K562 (cell line): ENCODE measurements around the gene ACE. TPM values are rescaled to one million over a fixed set of nuclear protein-coding genes. Genes with fewer than 3 reads are reported as not detected.

Source experiments
- IRF1 ChIP-seq: sonication (generic); formaldehyde crosslinking; IDR thresholded peaks from 2 replicates; pipeline ENCODE4 v1.8.0; 2022; ENCODE audit warnings: missing genetic modification reagents, mild to moderate bottlenecking, borderline replicate concordance
- MGA ChIP-seq: fragments of 450-650 bp; IDR thresholded peaks from 2 replicates; pipeline ENCODE4 v1.6.1; 2016; ENCODE audit warnings: mild to moderate bottlenecking, moderate library complexity
- MIER1 ChIP-seq: fragments of 450-650 bp; IDR thresholded peaks from 2 replicates; pipeline ENCODE4 v1.6.1; 2016; ENCODE audit warnings: antibody characterized with exemption, mild to moderate bottlenecking, low read depth
- NFATC3 ChIP-seq: fragments of 450-650 bp; IDR thresholded peaks from 2 replicates; pipeline ENCODE4 v1.6.1; 2017; ENCODE audit warnings: mild to moderate bottlenecking
- PTTG1 ChIP-seq: fragments of 450-650 bp; IDR thresholded peaks from 2 replicates; pipeline ENCODE4 v1.6.1; 2016; ENCODE audit warnings: low read depth, mild to moderate bottlenecking, missing genetic modification characterization, missing compliant biosample characterization
- SNIP1 ChIP-seq: fragments of 450-650 bp; IDR thresholded peaks from 2 replicates; pipeline ENCODE4 v1.7.1; 2017; ENCODE audit warnings: low read depth, mild to moderate bottlenecking
- ZHX1 ChIP-seq: fragments of 150-350 bp; conservative IDR thresholded peaks from 2 replicates; pipeline ENCODE4 v1.6.1; 2014; ENCODE audit warnings: low read length
- polyA plus RNA-seq, 8 experiments: library from polyadenylated mRNA; depleted of rRNA in 4 of 8; stranded (reverse) in 5 of 8; unstranded in 3 of 8; fragments of >200 nt; fragmentation: Nextera tagmentation in 2 of 8; fragmentation: Illumina TruSeq in 1 of 8; extraction: Ambion mirVana in 2 of 8; extraction: Trizol in 1 of 8; gene quantifications; 2 replicates each; pipeline versions ENCODE4 v1.2.1 to v1.2.3, GENCODE V29; 2011 to 2014; ENCODE audit warnings: inconsistent platforms in 1 of 8, missing spikeins in 1 of 8
- total RNA-seq, 7 experiments: library from RNA; depleted of rRNA in 6 of 7; stranded (reverse); fragments of >200 nt in 6 of 7; fragmentation: Illumina TruSeq in 2 of 7; extraction: Trizol in 2 of 7; gene quantifications; 2 replicates each; pipeline versions ENCODE4 v1.2.1 to v1.2.3, GENCODE V29; 2011 to 2021; ENCODE audit warnings: low replicate concordance in 1 of 7
- TF ChIP-seq, protein P1 (sequence below): fragments of 450-650 bp; formaldehyde crosslinking; IDR thresholded peaks from 2 replicates; pipeline ENCODE4 v1.4.0; 2022; ENCODE audit warnings: mild to moderate bottlenecking, moderate library complexity

The ACE gene
- total and polyA plus RNA-seq, 9 of the 15 experiments (the other 6 are each of a cell fraction or from before 2014, with no cell fraction given), result 0.07 to 2.5 (median 0.47) TPM; not detected in 1

GRCh38 chr17:63431939-63432804, 44.7 kb upstream of the ACE start (continued):
- TF ChIP-seq MGA (peak; percentile 72), SNIP1 (no peak), NFATC3 (no peak), IRF1 (no peak), ZHX1 (no peak), MIER1 (no peak), PTTG1 (no peak)
- TF ChIP-seq, protein P1, sequence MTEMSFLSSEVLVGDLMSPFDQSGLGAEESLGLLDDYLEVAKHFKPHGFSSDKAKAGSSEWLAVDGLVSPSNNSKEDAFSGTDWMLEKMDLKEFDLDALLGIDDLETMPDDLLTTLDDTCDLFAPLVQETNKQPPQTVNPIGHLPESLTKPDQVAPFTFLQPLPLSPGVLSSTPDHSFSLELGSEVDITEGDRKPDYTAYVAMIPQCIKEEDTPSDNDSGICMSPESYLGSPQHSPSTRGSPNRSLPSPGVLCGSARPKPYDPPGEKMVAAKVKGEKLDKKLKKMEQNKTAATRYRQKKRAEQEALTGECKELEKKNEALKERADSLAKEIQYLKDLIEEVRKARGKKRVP (CRISPR knock-in tag), result no peak; the same call in 1 of the 2 replicates
